ENCODE results near the gene COL8A1. TPM values are rescaled to one million over a fixed set of nuclear protein-coding genes. Genes with fewer than 3 reads are reported as not detected.

The COL8A1 gene
- total RNA-seq, 1 donor from 2014 or later = 3,403 TPM

- Mint-ChIP-seq H3K36me3 (ENCODE audit: unreplicated experiment) (peaks cover 82% of the 10 kb centered on the region), H3K9me3 (ENCODE audit: unreplicated experiment) (no peaks in the 10 kb centered on the region), H3K27ac (ENCODE audit: unreplicated experiment) (peak overlapping the region; percentile 88), H3K27me3 (ENCODE audit: unreplicated experiment) (no peaks in the 10 kb centered on the region), H3K4me3 (ENCODE audit: unreplicated experiment) (peak overlapping the region; percentile 57), H3K4me1 (ENCODE audit: unreplicated experiment) (peaks cover 95% of the 10 kb centered on the region)
- no peak for DNase-seq (ENCODE audit: extremely low spot score, unreplicated experiment)
- TF ChIP-seq CTCF (IDR thresholded peaks at IDR 0.05) = no peak
Measured at GRCh38 chr3:99658274-99658673, 19.9 kb downstream of the COL8A1 start.

DNA sequence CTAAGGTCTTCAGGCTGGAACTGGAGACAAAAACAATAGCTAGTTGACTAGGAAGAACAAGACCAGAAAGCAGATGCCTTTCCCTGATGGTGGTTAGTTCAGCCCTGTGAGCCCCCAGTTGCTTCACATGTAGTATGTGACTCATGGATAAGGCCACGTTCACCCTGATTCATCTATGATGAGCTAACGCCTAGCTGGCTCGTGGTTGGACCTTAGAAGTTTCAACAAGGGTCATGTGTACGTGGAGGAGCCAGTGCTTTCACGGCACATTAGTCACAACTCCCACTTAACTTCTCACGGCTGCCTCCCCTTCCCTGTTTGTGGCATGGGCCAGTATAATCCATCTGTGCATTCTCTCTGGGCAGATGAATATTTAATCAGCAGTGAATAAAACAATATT is 20.6 kb downstream of the COL8A1 start:
- no peak for DNase-seq (ENCODE audit: extremely low spot score, unreplicated experiment)
- H3K27me3 Mint-ChIP-seq (ENCODE audit: unreplicated experiment) = no peaks in the 10 kb centered on the region
- peak overlapping the region; percentile 57 for H3K4me3 Mint-ChIP-seq (ENCODE audit: unreplicated experiment)
- H3K9me3 Mint-ChIP-seq (ENCODE audit: unreplicated experiment) = no peaks in the 10 kb centered on the region
- peaks cover 95% of the 10 kb centered on the region for H3K4me1 Mint-ChIP-seq (ENCODE audit: unreplicated experiment)
- H3K27ac Mint-ChIP-seq (ENCODE audit: unreplicated experiment) = peak overlapping the region; percentile 88
- TF ChIP-seq CTCF (IDR thresholded peaks at IDR 0.05) = no peak
- peaks cover 82% of the 10 kb centered on the region for H3K36me3 Mint-ChIP-seq (ENCODE audit: unreplicated experiment)

DNA sequence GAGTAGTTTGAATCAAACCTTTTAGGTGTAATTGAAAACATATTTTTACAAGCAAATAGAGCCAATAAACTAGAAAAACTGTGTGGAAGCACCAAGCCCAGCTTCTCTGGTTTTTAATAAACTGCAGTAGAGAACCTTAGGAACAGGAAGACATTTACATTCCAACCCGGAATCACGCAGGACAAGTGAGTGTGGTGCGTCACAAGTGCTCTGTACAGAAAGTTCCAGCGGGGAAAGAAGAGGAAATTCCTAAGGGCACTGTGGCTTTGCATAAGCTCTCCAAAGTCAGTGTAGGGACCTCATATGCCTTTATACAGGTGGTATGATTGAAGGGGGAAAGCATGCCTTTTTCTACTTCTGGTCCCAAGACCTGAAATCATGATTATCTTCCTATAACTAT is 21.6 kb downstream of the COL8A1 start:
- Mint-ChIP-seq H3K27ac (ENCODE audit: unreplicated experiment) (peak overlapping the region; percentile 88), H3K4me1 (ENCODE audit: unreplicated experiment) (peaks cover 94% of the 10 kb centered on the region), H3K9me3 (ENCODE audit: unreplicated experiment) (no peaks in the 10 kb centered on the region), H3K4me3 (ENCODE audit: unreplicated experiment) (peak overlapping the region; percentile 57), H3K27me3 (ENCODE audit: unreplicated experiment) (no peaks in the 10 kb centered on the region), H3K36me3 (ENCODE audit: unreplicated experiment) (peaks cover 80% of the 10 kb centered on the region)
- TF ChIP-seq CTCF (IDR thresholded peaks at IDR 0.05) = no peak
- no peak for DNase-seq (ENCODE audit: extremely low spot score, unreplicated experiment)

DNA sequence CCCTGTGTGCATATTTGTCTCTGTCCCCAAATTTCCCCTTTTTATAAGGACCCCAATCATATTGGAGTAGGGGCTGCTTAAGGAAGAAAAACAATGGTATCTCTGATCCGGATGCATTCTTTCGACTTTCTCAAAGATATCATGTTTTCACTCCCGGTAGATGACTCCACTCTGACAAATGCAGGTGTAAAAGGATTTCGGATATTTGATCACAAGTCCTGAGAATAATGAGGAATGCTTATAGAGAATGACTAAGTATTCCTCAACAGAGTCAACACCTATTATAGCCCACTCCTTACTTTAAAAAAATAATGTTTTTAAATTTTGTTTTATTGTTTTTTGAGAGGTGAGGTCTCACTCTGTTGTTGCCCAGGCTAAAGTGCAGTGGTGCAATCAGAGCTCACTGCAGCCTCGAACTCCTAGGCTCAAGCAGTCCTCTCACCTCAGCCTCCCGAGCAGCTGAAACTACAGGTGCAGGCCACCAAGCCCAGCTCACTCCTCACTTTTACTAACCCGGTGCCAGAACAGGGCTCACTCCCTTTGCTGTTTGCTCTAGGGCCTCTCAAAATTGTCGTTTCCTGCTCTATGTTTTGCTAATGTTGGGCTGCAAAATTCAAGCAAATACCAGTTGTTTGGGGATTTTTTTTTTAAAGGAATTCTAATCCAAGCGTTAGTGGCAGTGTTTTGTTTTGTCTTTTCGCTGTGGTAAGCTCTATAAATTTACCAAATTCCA is 24.6 kb downstream of the COL8A1 start:
- Mint-ChIP-seq H3K36me3 (ENCODE audit: unreplicated experiment) (peaks cover 78% of the 10 kb centered on the region), H3K27me3 (ENCODE audit: unreplicated experiment) (no peaks in the 10 kb centered on the region), H3K4me3 (ENCODE audit: unreplicated experiment) (peak overlapping the region; percentile 16), H3K9me3 (ENCODE audit: unreplicated experiment) (no peaks in the 10 kb centered on the region), H3K4me1 (ENCODE audit: unreplicated experiment) (peaks cover 93% of the 10 kb centered on the region), H3K27ac (ENCODE audit: unreplicated experiment) (peak overlapping the region; percentile 88)
- DNase-seq (ENCODE audit: extremely low spot score, unreplicated experiment) = no peak
- TF ChIP-seq CTCF (IDR thresholded peaks at IDR 0.05) = no peak

- Mint-ChIP-seq H3K4me3 (ENCODE audit: unreplicated experiment) (peak overlapping the region; percentile 16), H3K4me1 (ENCODE audit: unreplicated experiment) (peaks cover 92% of the 10 kb centered on the region), H3K27me3 (ENCODE audit: unreplicated experiment) (no peaks in the 10 kb centered on the region), H3K27ac (ENCODE audit: unreplicated experiment) (peak overlapping the region; percentile 88), H3K9me3 (ENCODE audit: unreplicated experiment) (no peaks in the 10 kb centered on the region), H3K36me3 (ENCODE audit: unreplicated experiment) (peaks cover 77% of the 10 kb centered on the region)
- DNase-seq (ENCODE audit: extremely low spot score, unreplicated experiment) = no peak
- no peak for TF ChIP-seq CTCF (IDR thresholded peaks at IDR 0.05)
Measured at GRCh38 chr3:99663977-99664376, 25.6 kb downstream of the COL8A1 start.
